Measurements from ENCODE around the gene GTF3C5.
"Not testable (repeated sequence)": the region's sequence is repeated elsewhere in the genome, so short reads cannot be mapped to it uniquely, and the experiment has no call there.

Gene GTF3C5

GRCh38 chr9:132996526-132996925 is 34.3 kb upstream of the GTF3C5 start:
- DNase-seq (ENCODE audit: low spot score): no peak

- DNase-seq (ENCODE audit: low spot score): no peak
These were observed 33.2 kb upstream of the GTF3C5 start for GRCh38 chr9:132997591-132997990.

DNA sequence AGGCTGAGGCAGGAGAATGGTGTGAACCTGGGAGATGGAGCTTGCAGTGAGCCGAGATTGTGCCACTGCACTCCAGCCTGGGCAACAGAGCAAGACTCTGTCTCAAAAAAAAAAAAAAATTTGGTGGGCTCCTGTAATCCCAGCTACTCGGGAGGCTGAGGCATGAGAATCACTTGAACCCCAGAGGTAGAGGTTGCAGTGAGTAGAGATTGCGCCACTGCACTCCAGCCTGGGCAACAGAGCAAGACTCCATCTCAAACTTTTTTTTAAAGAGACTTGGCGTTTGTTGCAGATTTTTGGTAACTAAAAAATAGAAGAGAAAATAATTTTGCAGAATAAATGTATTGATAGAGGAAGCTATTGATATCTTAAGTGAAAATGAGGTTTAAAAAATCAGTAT is 32.6 kb upstream of the GTF3C5 start:
- not testable (repeated sequence) for DNase-seq (ENCODE audit: low spot score)

- DNase-seq (ENCODE audit: low spot score): no peak
These were observed 31.8 kb upstream of the GTF3C5 start for GRCh38 chr9:132998831-132999635.

DNA sequence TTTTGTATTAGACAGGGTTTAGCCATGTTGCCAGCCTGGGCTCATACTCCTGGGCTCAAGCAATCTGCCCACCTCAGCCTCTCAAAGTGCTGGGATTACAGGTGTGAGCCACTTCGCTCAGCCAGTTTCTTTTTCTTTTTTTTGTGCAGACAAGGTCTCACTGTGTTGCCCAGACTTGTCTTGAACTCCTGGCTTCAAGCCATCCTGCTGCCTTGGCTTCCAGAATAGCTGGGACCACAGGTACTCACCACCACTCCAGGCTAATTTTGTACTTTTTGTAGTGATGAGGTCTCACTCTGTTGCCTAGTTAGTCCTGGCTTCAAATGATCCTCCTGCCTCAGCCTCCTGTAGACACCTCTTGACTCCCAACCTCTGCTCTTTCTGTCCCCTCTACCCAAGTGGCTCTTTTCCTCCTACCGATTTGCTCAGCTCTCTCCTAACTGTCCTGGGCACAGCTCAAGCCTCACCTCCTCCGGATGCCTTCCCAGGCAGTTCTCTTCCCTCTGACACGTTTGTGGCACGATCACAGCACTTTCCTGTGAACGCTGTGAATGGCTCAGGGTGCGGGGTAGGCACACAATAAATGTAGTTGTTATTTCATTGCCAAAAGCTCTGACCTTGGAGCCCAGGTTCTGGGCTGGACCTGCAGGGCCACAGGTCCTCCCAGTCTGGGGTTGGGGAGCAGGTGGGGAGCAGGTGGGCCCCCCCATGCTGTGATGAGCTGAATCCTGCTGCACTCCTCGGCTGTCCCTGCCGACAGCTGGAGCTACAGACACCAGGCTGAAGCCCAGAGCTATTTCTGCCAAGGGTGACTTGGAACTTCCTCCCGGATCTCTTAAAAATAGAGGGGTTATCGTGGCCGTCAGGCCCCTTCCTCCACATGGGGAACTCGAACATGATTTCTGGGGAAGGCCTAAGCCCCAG is 28.4 kb upstream of the GTF3C5 start:
- no peak for DNase-seq (ENCODE audit: low spot score)

DNA sequence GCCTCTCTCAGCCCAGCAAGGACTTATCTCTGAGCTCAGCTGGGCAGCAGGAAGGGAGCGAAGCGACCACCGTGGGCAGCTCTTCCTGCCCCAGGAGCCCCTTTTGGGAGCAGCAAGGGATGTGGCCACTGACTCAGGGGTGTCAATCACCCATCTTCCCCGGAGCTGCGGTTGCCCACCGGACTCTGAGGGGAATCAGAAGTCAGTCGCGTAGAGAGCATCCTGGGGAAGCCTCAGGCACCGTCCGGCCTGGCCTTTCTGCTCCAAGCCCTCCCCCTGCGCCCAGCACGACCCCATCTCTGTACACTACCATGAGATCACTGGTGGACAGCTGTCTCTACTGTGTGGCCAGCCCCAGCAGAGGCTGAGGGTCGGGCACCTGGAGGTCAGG is 27.7 kb upstream of the GTF3C5 start:
- no peak for DNase-seq (ENCODE audit: low spot score)

- DNase-seq (ENCODE audit: low spot score): no peak
These were observed 27.1 kb upstream of the GTF3C5 start for GRCh38 chr9:133003671-133004090.

DNA sequence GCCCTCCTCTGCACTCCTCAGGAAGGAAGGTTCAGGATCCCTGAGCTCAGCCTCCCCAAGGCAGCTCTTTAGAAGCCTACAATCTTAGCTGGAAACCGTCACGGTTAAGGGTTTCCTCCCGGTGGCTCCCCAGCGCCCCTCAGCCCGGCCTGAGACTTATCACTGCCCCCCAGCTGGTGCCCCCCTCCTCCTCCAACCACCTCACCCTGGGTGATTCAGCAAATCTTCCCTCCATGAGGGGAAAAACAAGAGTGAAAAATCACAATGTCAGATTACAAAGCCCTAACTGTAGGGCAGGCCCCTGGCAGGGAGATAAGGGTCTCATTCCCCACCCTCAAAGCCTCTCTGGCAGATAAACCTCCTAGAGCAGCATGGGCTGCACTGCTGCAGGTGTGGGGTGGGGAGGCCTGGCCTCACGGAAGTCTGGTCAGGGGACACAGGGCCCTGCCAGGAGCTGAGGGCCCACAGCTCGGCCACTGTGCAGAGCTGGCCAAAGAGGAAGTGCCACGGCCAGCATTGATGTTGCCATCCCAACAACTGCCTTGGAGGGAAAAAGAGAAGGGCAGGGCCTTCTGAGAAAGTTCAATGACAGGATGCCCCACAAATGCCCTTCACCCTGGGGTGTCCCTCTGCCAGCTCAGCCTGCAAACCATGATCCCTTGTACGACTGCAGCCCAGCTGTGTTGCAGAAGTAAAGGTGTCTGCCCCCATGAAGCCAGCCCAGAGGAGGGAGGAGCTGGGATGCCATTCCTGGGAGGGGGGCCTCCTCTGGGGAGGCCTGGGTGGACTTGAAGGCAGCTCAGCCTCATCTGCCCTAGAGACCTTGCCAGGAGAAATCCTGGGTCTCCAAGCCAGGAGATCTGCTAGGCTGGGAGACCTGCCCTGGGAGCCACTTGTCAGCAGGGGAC is 26.5 kb upstream of the GTF3C5 start:
- DNase-seq (ENCODE audit: low spot score): no peak

DNA sequence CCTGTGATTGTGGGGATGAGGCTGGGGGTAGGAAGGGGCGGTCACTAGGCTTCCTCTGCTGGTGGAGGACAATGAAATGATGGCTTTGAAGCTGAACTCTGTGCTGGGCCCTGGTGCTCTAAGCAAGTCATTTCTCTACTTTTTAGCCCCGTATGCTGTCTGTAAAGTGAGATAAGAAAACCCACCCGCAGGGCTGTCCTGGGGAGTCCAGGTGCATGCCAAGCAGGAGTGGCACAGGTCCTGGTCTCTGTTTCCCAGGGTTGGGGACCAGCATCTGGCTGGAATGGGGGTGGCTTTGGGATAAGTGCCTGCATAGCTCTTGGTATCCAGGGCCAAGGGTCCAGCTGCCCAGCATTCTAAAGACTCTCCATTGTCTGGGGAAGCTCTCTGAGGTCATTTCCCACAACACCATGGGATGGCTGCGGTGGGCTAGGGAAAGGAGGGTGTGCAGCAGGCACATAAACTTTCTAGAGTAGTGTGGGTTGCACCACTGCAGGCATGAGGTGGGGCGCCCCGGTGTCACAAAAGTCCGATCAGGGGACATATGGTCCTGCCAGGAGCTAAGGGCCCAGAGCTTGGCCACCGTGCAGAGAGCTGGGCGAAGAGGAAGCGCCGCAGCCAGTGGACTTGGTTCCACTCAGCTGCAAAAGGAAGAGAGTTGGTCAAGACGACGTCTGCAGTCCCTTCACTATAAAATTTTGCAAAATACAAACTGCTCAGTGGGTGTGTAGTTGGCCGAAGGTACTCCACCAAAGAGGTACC is 25.6 kb upstream of the GTF3C5 start:
- no peak for DNase-seq (ENCODE audit: low spot score)

DNA sequence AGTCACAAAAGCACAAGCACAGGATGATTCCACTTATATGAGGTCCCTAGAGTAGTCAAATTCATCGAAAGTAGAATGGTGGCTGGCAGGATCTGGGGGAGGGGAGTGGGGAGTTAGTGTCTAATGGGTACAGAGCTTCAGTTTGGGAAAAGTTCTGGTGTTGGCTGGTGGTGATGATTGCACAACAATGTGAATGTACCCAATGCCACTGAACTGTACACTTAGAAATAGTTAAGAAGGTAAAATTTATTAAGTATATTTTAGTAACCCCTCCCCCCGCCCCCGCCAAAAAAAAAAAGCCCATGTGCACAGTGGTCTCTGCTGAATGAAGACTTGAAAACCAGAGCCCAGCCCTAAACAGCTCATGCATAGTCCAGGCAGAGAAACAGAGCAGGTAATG is 24.8 kb upstream of the GTF3C5 start:
- no peak for DNase-seq (ENCODE audit: low spot score)

GRCh38 chr9:133006731-133007352 is 24.0 kb upstream of the GTF3C5 start:
- no peak for DNase-seq (ENCODE audit: low spot score)

DNA sequence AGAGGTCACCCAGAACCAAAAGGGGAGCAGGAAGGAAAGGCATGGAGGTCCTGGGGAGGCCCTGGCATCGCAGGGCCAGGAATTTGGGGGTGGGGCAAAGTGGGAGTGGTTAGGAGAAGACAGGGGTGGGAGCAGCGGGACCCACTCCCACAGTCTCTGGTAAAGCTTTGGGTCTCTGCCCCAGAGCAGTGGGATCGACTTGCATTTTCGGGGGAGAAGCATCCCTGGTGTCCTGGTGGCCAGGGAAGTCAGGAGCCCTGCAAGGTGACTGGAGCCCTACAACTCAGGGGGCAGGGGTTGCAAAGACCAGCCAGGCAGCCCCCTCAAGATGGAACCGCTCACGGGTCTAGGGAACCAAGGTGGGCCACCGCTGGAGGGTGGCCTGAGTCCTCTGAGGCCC is 22.4 kb upstream of the GTF3C5 start:
- DNase-seq (ENCODE audit: low spot score): no peak

- no peak for DNase-seq (ENCODE audit: low spot score)
These were observed 22.0 kb upstream of the GTF3C5 start for GRCh38 chr9:133008824-133009223.

GRCh38 chr9:133009906-133010582 is 20.8 kb upstream of the GTF3C5 start:
- no peak for DNase-seq (ENCODE audit: low spot score)

- no peak for DNase-seq (ENCODE audit: low spot score)
These were observed 16.1 kb upstream of the GTF3C5 start for GRCh38 chr9:133014696-133015095.

GRCh38 chr9:133023117-133023890 is 7.5 kb upstream of the GTF3C5 start:
- no peak for DNase-seq (ENCODE audit: low spot score)

- DNase-seq (ENCODE audit: low spot score): no peak
These were observed 4.4 kb upstream of the GTF3C5 start for GRCh38 chr9:133026426-133026825.

DNA sequence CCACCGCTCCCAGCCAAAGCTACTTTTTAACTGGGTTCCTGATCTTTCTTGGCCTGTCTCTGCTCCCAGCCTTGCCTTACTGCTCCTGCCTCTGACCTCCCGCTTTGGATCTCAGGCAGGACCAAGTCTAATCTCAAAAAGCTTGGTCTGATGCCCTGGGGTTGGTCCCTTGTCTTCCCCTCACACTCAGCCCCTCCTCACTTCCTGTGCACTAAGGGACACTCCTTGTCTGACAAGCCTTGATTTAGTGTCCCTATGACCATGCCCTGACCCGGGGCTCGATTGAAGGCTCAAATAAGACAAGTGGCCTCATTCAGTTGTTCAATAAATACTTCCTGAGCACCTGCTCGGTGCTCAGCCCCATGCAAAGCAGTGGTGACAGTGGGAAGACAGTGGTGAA is 3.7 kb upstream of the GTF3C5 start:
- DNase-seq (ENCODE audit: low spot score): no peak

DNA sequence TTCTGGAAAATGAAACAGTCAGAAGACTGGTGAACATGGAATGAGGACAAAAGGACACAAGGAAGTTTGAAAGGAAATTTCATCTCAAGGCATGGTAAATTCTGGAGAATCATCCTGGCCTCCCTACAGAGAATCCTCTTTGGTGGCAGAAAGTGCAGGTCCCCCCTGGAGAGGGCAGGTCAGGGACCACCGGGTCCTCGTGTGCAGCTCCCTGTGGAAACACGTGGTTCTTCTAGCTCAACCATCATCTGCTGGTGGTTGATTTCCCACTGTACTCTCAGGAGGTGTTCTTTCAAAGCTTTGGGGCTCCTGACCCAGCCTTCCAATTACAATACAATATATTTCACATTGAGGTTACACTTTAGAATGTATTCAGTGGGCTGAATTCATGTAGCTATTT is 2.6 kb upstream of the GTF3C5 start:
- no peak for DNase-seq (ENCODE audit: low spot score)

- no peak for DNase-seq (ENCODE audit: low spot score)
These were observed 842 bp upstream of the GTF3C5 start for GRCh38 chr9:133029994-133030316.

All from putamen (tissue), 1 donor.